ENCODE measurements around the gene DACH1.
"Not testable (repeated sequence)": the region's sequence is repeated elsewhere in the genome, so short reads cannot be mapped to it uniquely, and the experiment has no call there.

DACH1 gene

DNA sequence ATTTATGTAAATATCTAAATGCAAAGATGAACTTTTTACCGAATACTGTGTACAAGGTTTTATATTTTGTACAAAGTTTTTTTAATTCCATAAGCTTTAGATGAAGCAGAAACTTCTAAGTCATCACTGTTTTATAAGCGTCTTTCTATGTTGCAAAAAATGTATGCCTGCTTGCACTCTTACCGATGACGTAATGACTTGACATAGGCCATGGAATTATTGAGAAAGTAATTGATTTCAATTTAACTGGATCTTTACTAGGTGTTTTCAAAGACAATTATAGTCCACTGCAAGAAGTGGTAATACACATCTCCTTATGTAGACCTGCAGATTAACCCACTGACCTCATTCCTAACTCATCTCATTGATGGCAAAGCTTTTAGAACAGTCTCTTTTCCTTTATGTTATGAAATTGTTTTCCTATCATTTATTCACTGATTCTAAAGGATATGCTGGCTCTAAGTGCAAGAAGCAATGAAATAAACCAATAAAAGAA, 10.4 kb downstream of the DACH1 start:
- Histone ChIP-seq H3K9me3 (ENCODE audit: control insufficient read depth, insufficient read depth, low read length) (no peaks in the 10 kb centered on the region), H3K27me3 (ENCODE audit: control insufficient read depth, insufficient read depth, low read length) (no peaks in the 10 kb centered on the region), H3K4me3 (ENCODE audit: low read length) (no peak overlapping the region), H3K4me1 (ENCODE audit: control insufficient read depth, insufficient read depth, low read length) (no peaks in the 10 kb centered on the region), H3K27ac (ENCODE audit: low read length) (no peak overlapping the region), H3K36me3 (ENCODE audit: control insufficient read depth, insufficient read depth, low read length) (no peaks in the 10 kb centered on the region)
- no peak for DNase-seq (ENCODE audit: low read depth, low spot score)
- WGBS (ENCODE audit: insufficient coverage, insufficient read length) = no CpG with 5 or more reads among the region's 4 CpGs

GRCh38 chr13:71854401-71854800, 12.6 kb downstream of the DACH1 start:
- Histone ChIP-seq H3K27me3 (ENCODE audit: control insufficient read depth, insufficient read depth, low read length) (no peaks in the 10 kb centered on the region), H3K27ac (ENCODE audit: low read length) (no peak overlapping the region), H3K9me3 (ENCODE audit: control insufficient read depth, insufficient read depth, low read length) (no peaks in the 10 kb centered on the region), H3K4me3 (ENCODE audit: low read length) (no peak overlapping the region), H3K36me3 (ENCODE audit: control insufficient read depth, insufficient read depth, low read length) (no peaks in the 10 kb centered on the region), H3K4me1 (ENCODE audit: control insufficient read depth, insufficient read depth, low read length) (no peaks in the 10 kb centered on the region)
- no CpG with 5 or more reads among the region's 1 CpG for whole genome bisulfite sequencing (ENCODE audit: insufficient coverage, insufficient read length)
- no peak for DNase-seq (ENCODE audit: low read depth, low spot score)

DNA sequence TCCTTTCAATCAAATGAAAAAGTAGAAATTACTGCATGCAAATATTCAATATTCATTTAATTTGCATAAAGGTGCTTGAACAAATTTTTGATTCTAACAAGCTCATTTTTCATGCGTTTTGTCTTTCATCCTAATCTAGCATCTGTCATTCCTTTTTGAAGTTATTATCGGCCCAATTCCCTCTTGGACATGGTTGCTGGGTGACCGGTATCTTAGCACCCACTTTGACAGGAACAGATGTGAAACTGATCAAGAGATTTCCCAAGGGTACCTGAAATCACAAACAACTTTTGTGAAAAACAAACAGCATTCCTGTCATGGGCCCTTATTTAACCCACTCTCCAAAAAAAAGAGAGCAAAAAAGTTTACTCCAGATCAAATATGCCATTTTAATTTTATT, 13.3 kb downstream of the DACH1 start:
- no CpG with 5 or more reads among the region's 3 CpGs for WGBS (ENCODE audit: insufficient coverage, insufficient read length)
- no peaks in the 10 kb centered on the region for H3K36me3 ChIP-seq (ENCODE audit: control insufficient read depth, insufficient read depth, low read length)
- no peak overlapping the region for H3K27ac ChIP-seq (ENCODE audit: low read length)
- H3K4me1 ChIP-seq (ENCODE audit: control insufficient read depth, insufficient read depth, low read length) = no peaks in the 10 kb centered on the region
- no peaks in the 10 kb centered on the region for H3K9me3 ChIP-seq (ENCODE audit: control insufficient read depth, insufficient read depth, low read length)
- H3K4me3 ChIP-seq (ENCODE audit: low read length) = no peak overlapping the region
- no peak for DNase-seq (ENCODE audit: low read depth, low spot score)
- H3K27me3 ChIP-seq (ENCODE audit: control insufficient read depth, insufficient read depth, low read length) = no peaks in the 10 kb centered on the region

DNA sequence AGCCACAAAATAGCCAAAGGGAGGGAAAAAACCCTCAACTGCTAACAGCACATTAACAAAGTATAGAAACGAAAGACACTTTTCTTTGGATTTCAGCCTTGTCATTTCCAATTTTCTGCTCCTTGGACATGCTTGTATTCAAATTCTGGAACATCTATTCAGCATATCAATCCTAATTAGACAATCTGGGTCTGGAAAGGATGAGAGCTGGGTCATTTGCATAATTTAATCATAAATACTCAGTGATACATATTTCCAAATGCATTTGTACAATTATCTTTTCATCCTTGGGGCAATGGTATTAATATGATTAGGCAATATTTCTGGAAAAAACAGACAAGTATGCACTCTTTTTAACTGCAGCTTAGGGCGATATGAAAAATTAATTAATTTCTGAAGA, 14.3 kb downstream of the DACH1 start:
- no peak for DNase-seq (ENCODE audit: low read depth, low spot score)
- no peak overlapping the region for H3K27ac ChIP-seq (ENCODE audit: low read length)
- H3K27me3 ChIP-seq (ENCODE audit: control insufficient read depth, insufficient read depth, low read length) = no peaks in the 10 kb centered on the region
- no peaks in the 10 kb centered on the region for H3K36me3 ChIP-seq (ENCODE audit: control insufficient read depth, insufficient read depth, low read length)
- H3K4me3 ChIP-seq (ENCODE audit: low read length) = no peak overlapping the region
- H3K9me3 ChIP-seq (ENCODE audit: control insufficient read depth, insufficient read depth, low read length) = no peaks in the 10 kb centered on the region
- H3K4me1 ChIP-seq (ENCODE audit: control insufficient read depth, insufficient read depth, low read length) = no peaks in the 10 kb centered on the region
- no CpG with 5 or more reads among the region's 2 CpGs for WGBS (ENCODE audit: insufficient coverage, insufficient read length)

GRCh38 chr13:71851498-71852409, 15.2 kb downstream of the DACH1 start:
- Histone ChIP-seq H3K4me1 (ENCODE audit: control insufficient read depth, insufficient read depth, low read length) (no peaks in the 10 kb centered on the region), H3K27ac (ENCODE audit: low read length) (no peak overlapping the region), H3K36me3 (ENCODE audit: control insufficient read depth, insufficient read depth, low read length) (no peaks in the 10 kb centered on the region), H3K27me3 (ENCODE audit: control insufficient read depth, insufficient read depth, low read length) (no peaks in the 10 kb centered on the region), H3K4me3 (ENCODE audit: low read length) (no peak overlapping the region), H3K9me3 (ENCODE audit: control insufficient read depth, insufficient read depth, low read length) (no peaks in the 10 kb centered on the region)
- no peak for DNase-seq (ENCODE audit: low read depth, low spot score)
- no CpG with 5 or more reads among the region's 9 CpGs for WGBS (ENCODE audit: insufficient coverage, insufficient read length)

DNA sequence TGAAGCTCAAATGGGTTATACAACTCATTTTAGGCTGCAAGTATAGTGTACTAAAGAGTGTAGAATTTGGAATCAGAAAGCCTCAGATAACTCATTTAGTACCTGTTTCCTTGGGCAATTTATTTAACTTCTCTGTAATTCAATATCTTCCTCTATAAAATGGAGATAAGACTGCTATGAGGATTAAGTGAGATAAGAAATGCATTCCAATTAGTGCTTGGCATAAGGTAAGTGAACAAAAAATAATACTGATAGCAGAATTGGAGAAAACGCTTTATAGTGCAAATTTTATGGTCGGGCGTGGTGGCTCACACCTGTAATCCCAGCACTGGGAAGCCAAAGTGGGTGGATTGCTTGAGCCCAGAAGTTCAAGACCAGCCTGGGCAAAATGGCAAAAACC, 25.0 kb downstream of the DACH1 start:
- H3K4me3 ChIP-seq (ENCODE audit: low read length) = no peak overlapping the region
- H3K36me3 ChIP-seq (ENCODE audit: control insufficient read depth, insufficient read depth, low read length) = no peaks in the 10 kb centered on the region
- H3K27ac ChIP-seq (ENCODE audit: low read length) = no peak overlapping the region
- DNase-seq (ENCODE audit: low read depth, low spot score) = no peak
- no CpG with 5 or more reads among the region's 3 CpGs for WGBS (ENCODE audit: insufficient coverage, insufficient read length)
- no peaks in the 10 kb centered on the region for H3K4me1 ChIP-seq (ENCODE audit: control insufficient read depth, insufficient read depth, low read length)
- no peaks in the 10 kb centered on the region for H3K27me3 ChIP-seq (ENCODE audit: control insufficient read depth, insufficient read depth, low read length)
- no peaks in the 10 kb centered on the region for H3K9me3 ChIP-seq (ENCODE audit: control insufficient read depth, insufficient read depth, low read length)

DNA sequence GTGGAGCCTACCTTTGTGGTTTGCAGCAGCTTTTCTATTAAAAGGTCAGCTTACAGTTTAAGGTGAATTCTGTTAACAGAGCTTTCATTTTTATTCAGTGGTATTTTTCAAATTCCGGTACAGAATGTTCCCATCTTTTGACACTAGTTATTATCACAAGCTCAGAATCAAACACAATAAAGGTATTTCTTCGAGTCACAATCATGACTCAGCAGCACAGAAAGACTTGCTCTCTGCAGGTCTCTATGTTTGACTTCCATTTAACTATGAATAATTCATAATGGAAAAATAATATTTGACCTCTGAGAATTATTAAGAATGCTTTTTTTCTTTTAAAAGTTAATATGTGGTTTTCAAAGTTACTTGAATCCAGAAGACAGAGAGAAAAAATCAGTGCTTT, 28.2 kb downstream of the DACH1 start:
- no peaks in the 10 kb centered on the region for H3K9me3 ChIP-seq (ENCODE audit: control insufficient read depth, insufficient read depth, low read length)
- no peak overlapping the region for H3K27ac ChIP-seq (ENCODE audit: low read length)
- no CpG with 5 or more reads among the region's 2 CpGs for WGBS (ENCODE audit: insufficient coverage, insufficient read length)
- H3K27me3 ChIP-seq (ENCODE audit: control insufficient read depth, insufficient read depth, low read length) = no peaks in the 10 kb centered on the region
- no peak for DNase-seq (ENCODE audit: low read depth, low spot score)
- H3K4me1 ChIP-seq (ENCODE audit: control insufficient read depth, insufficient read depth, low read length) = no peaks in the 10 kb centered on the region
- H3K4me3 ChIP-seq (ENCODE audit: low read length) = no peak overlapping the region
- no peaks in the 10 kb centered on the region for H3K36me3 ChIP-seq (ENCODE audit: control insufficient read depth, insufficient read depth, low read length)

DNA sequence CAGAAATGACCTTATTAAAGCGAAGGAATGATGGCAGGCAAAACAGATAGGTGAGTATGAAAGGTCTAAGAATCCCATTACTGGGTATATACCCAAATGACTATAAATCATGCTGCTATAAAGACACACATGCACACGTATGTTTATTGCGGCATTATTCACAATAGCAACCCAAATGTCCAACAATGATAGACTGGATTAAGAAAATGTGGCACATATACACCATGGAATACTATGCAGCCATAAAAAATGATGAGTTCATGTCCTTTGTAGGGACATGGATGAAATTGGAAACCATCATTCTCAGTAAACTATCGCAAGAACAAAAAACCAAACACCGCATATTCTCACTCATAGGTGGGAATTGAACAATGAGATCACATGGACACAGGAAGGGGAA, 29.4 kb downstream of the DACH1 start:
- H3K27ac ChIP-seq (ENCODE audit: low read length); H3K9me3 ChIP-seq (ENCODE audit: control insufficient read depth, insufficient read depth, low read length); DNase-seq (ENCODE audit: low read depth, low spot score); H3K4me3 ChIP-seq (ENCODE audit: low read length); H3K4me1 ChIP-seq (ENCODE audit: control insufficient read depth, insufficient read depth, low read length); H3K36me3 ChIP-seq (ENCODE audit: control insufficient read depth, insufficient read depth, low read length); H3K27me3 ChIP-seq (ENCODE audit: control insufficient read depth, insufficient read depth, low read length): not testable (repeated sequence)
- no CpG with 5 or more reads among the region's 5 CpGs for WGBS (ENCODE audit: insufficient coverage, insufficient read length)

- Histone ChIP-seq H3K27me3 (ENCODE audit: control insufficient read depth, insufficient read depth, low read length) (no peaks in the 10 kb centered on the region), H3K9me3 (ENCODE audit: control insufficient read depth, insufficient read depth, low read length) (no peaks in the 10 kb centered on the region), H3K4me1 (ENCODE audit: control insufficient read depth, insufficient read depth, low read length) (no peaks in the 10 kb centered on the region), H3K4me3 (ENCODE audit: low read length) (no peak overlapping the region), H3K27ac (ENCODE audit: low read length) (no peak overlapping the region), H3K36me3 (ENCODE audit: control insufficient read depth, insufficient read depth, low read length) (no peaks in the 10 kb centered on the region)
- no CpG with 5 or more reads among the region's 3 CpGs for WGBS (ENCODE audit: insufficient coverage, insufficient read length)
- DNase-seq (ENCODE audit: low read depth, low spot score) = no peak
These were observed 35.3 kb downstream of the DACH1 start for GRCh38 chr13:71831716-71832115.

GRCh38 chr13:71830736-71831135, 36.3 kb downstream of the DACH1 start:
- Histone ChIP-seq H3K27ac (ENCODE audit: low read length) (no peak overlapping the region), H3K4me3 (ENCODE audit: low read length) (no peak overlapping the region), H3K9me3 (ENCODE audit: control insufficient read depth, insufficient read depth, low read length) (no peaks in the 10 kb centered on the region), H3K4me1 (ENCODE audit: control insufficient read depth, insufficient read depth, low read length) (no peaks in the 10 kb centered on the region), H3K27me3 (ENCODE audit: control insufficient read depth, insufficient read depth, low read length) (no peaks in the 10 kb centered on the region), H3K36me3 (ENCODE audit: control insufficient read depth, insufficient read depth, low read length) (no peaks in the 10 kb centered on the region)
- no CpG with 5 or more reads among the region's 2 CpGs for WGBS (ENCODE audit: insufficient coverage, insufficient read length)
- DNase-seq (ENCODE audit: low read depth, low spot score) = no peak

- WGBS (ENCODE audit: insufficient coverage, insufficient read length) = no CpG with 5 or more reads among the region's 5 CpGs
- H3K4me1 ChIP-seq (ENCODE audit: control insufficient read depth, insufficient read depth, low read length) = no peaks in the 10 kb centered on the region
- no peaks in the 10 kb centered on the region for H3K27me3 ChIP-seq (ENCODE audit: control insufficient read depth, insufficient read depth, low read length)
These were observed 36.7 kb downstream of the DACH1 start for GRCh38 chr13:71830323-71830722.

More at GRCh38 chr13:71830323-71830722, 36.7 kb downstream of the DACH1 start:
- no peak overlapping the region for H3K27ac ChIP-seq (ENCODE audit: low read length)
- H3K4me3 ChIP-seq (ENCODE audit: low read length) = no peak overlapping the region
- no peaks in the 10 kb centered on the region for H3K9me3 ChIP-seq (ENCODE audit: control insufficient read depth, insufficient read depth, low read length)
- H3K36me3 ChIP-seq (ENCODE audit: control insufficient read depth, insufficient read depth, low read length) = no peaks in the 10 kb centered on the region
- no peak for DNase-seq (ENCODE audit: low read depth, low spot score)
